K562 (cell line): Measurements from ENCODE around the gene STXBP6. TPM values are rescaled to one million over a fixed set of nuclear protein-coding genes. Genes with fewer than 3 reads are reported as not detected.

Experiments
- ATAC-seq: fragments of 200-7000 bp; cut with Tn5 transposase; 3 replicates; pipeline ENCODE4 v1.9.1; 2020; ENCODE audit warnings: moderate library complexity
- BruUV-seq: library from RNA; stranded (reverse); fragments of 400-500 nt; replicated peaks from 2 replicates; lab custom pipeline; 2021; lab: Mats Ljungman, UMichigan
- CTCF ChIA-PET: fragments of 300-600 bp; formaldehyde crosslinking; extraction: SDS; loops from one replicate; lab custom pipeline; 2021; ENCODE audit warnings: low intra/inter-chr PET ratio; lab: Yijun Ruan, JAX
- POLR2A ChIA-PET: fragments of 300-600, 350-650 bp; sonication (Branson Sonifier 250); formaldehyde crosslinking; extraction: SDS; loops from one replicate; lab custom pipeline; 2021; ENCODE audit warnings: antibody characterized with exemption, inconsistent platforms; lab: Yijun Ruan, JAX
- DNase-seq, 4 experiments: peaks; one replicate each; pipeline versions ENCODE4 v3.0.0 to v3.0.0-alpha.2; 2011 to 2018; ENCODE audit warnings: low spot score in 3 of 4, mixed read lengths in 3 of 4; ENCODE audit errors: extremely low read depth in 1 of 4
- FAIRE-seq: peaks from 2 replicates; lab custom pipeline; 2011; peaks lifted over from hg19 to GRCh38; lab: Jason Lieb, UNC
- H2AFZ ChIP-seq: 2 replicates; pipeline ENCODE4 v1.6.0; 2011; ENCODE audit warnings: low read depth, low read length, control low read depth, inconsistent platforms
- H3K27ac ChIP-seq: fragments of 200-600 bp; 3 replicates; pipeline ENCODE4 v1.8.0; 2011; ENCODE audit warnings: low read depth, mild to moderate bottlenecking, control low read depth, inconsistent platforms, low read length, moderate library complexity, mixed read lengths; ENCODE audit errors: extremely low read depth
- H3K27me3 ChIP-seq, 2 experiments: fragments of 300-600 bp in 1 of 2; 2 replicates in 1 of 2; 3 replicates in 1 of 2; pipeline versions ENCODE4 v1.6.0 to v1.8.0; 2011; ENCODE audit warnings: inconsistent platforms in 2 of 2, low read length in 2 of 2, mild to moderate bottlenecking in 1 of 2, mixed read lengths in 1 of 2, moderate library complexity in 1 of 2; ENCODE audit not compliant: control insufficient read depth in 2 of 2, insufficient read depth in 2 of 2
- H3K36me3 ChIP-seq: fragments of 300-600 bp; 3 replicates; pipeline ENCODE4 v1.8.0; 2011; ENCODE audit warnings: mild to moderate bottlenecking, low read length, inconsistent platforms; ENCODE audit not compliant: control insufficient read depth, insufficient read depth
- H3K4me1 ChIP-seq, 2 experiments: fragments of 200-600 bp in 1 of 2; replicated peaks in 1 of 2; 2 replicates in 1 of 2; 3 replicates in 1 of 2; pipeline versions ENCODE4 v1.5.1 to v1.8.0; 2011; ENCODE audit warnings: inconsistent platforms in 2 of 2, low read length in 2 of 2, mild to moderate bottlenecking in 1 of 2, mixed read lengths in 1 of 2, moderate library complexity in 1 of 2; ENCODE audit not compliant: control insufficient read depth in 2 of 2, insufficient read depth in 2 of 2
- H3K4me2 ChIP-seq: 2 replicates; pipeline ENCODE4 v1.6.1; 2011; ENCODE audit warnings: low read length, control low read depth, inconsistent platforms, mixed read lengths; ENCODE audit not compliant: insufficient read depth
- H3K4me3 ChIP-seq: fragments of 200-600 bp; sonication (generic), shearing (Covaris generic); 2 replicates; pipeline ENCODE4 v1.5.1; 2016; ENCODE audit warnings: control low read depth, inconsistent platforms
- H3K79me2 ChIP-seq: fragments of 200-600 bp; 3 replicates; pipeline ENCODE4 v1.8.0; 2011; ENCODE audit warnings: low read length, inconsistent platforms; ENCODE audit not compliant: control insufficient read depth, insufficient read depth
- H3K9ac ChIP-seq, 2 experiments: 2 replicates each; pipeline versions ENCODE4 v1.6.0 to v1.6.1; 2011; ENCODE audit warnings: low read depth in 2 of 2, low read length in 2 of 2, control low read depth in 1 of 2, inconsistent platforms in 1 of 2, mild to moderate bottlenecking in 1 of 2, mixed read lengths in 1 of 2; ENCODE audit not compliant: insufficient read depth in 1 of 2
- H3K9me1 ChIP-seq: one replicate; pipeline ENCODE4 v1.6.0; 2011; ENCODE audit warnings: inconsistent platforms, mild to moderate bottlenecking, low read length, moderate library complexity; ENCODE audit not compliant: control insufficient read depth, insufficient read depth
- H3K9me3 ChIP-seq: replicated peaks from 2 replicates; pipeline ENCODE4 v1.5.1; 2011; ENCODE audit warnings: low read depth, low read length, inconsistent platforms; ENCODE audit not compliant: control insufficient read depth, insufficient read depth
- H4K20me1 ChIP-seq: replicated peaks from 2 replicates; pipeline ENCODE4 v1.6.1; 2011; ENCODE audit warnings: low read length, inconsistent platforms, mixed read lengths; ENCODE audit not compliant: control insufficient read depth, insufficient read depth
- BMI1 ChIP-seq: fragments of 150-350 bp; IDR thresholded peaks from 2 replicates; pipeline ENCODE4 v1.6.1; 2014; ENCODE audit warnings: low read length
- ELF2 ChIP-seq: fragments of 250-450 bp; sonication (Bioruptor Pico); IDR thresholded peaks from 2 replicates; pipeline ENCODE4 v1.5.0; 2021; ENCODE audit warnings: mild to moderate bottlenecking
- ETS2 ChIP-seq: IDR thresholded peaks from 2 replicates; pipeline ENCODE4 v1.6.1; 2016; ENCODE audit warnings: borderline replicate concordance, missing genetic modification characterization, mild to moderate bottlenecking, moderate library complexity, missing compliant biosample characterization; ENCODE audit not compliant: poor library complexity, severe bottlenecking
- HDAC3 ChIP-seq: fragments of 450-650 bp; IDR thresholded peaks from 2 replicates; pipeline ENCODE4 v1.6.1; 2018; ENCODE audit warnings: borderline replicate concordance, mild to moderate bottlenecking, moderate library complexity; ENCODE audit not compliant: partially characterized antibody
- JUND ChIP-seq, 2 experiments: IDR thresholded peaks; 2 replicates in 1 of 2; 3 replicates in 1 of 2; pipeline ENCODE4 v1.6.1; 2011; ENCODE audit warnings: borderline replicate concordance in 2 of 2, low read depth in 2 of 2, low read length in 2 of 2, improper control_type of control experiment in 1 of 2, missing biosample characterization in 1 of 2, missing genetic modification characterization in 1 of 2, missing genetic modification reagents in 1 of 2
- KAT2B ChIP-seq: IDR thresholded peaks from one replicate; pipeline ENCODE4 v1.6.1; 2012; ENCODE audit warnings: low read depth, mild to moderate bottlenecking, control low read depth, inconsistent platforms, low read length, moderate library complexity
- MTA2 ChIP-seq: fragments of 450-650 bp; IDR thresholded peaks from 2 replicates; pipeline ENCODE4 v1.6.1; 2016; ENCODE audit warnings: low read depth
- POLR2AphosphoS2 ChIP-seq: IDR thresholded peaks from 2 replicates; pipeline ENCODE4 v1.6.1; 2012; ENCODE audit warnings: low read length, improper control_type of control experiment
- PURB ChIP-seq: sonication (generic); formaldehyde crosslinking; IDR thresholded peaks from 2 replicates; pipeline ENCODE4 v1.9.0; 2021; ENCODE audit warnings: low read depth, mild to moderate bottlenecking, missing genetic modification reagents
- RUNX1 ChIP-seq: sonication (generic); IDR thresholded peaks from 2 replicates; pipeline ENCODE4 v1.6.1; 2016; ENCODE audit warnings: antibody characterized with exemption, low read depth
- TCF7L2 ChIP-seq: fragments of 150-350 bp; IDR thresholded peaks from 2 replicates; pipeline ENCODE4 v1.6.1; 2016; ENCODE audit warnings: low read depth, mild to moderate bottlenecking, low read length, moderate library complexity
- U2AF2 ChIP-seq: fragments of 200-400 bp; formaldehyde crosslinking; optimal IDR thresholded peaks from 2 replicates; pipeline ENCODE3; 2017; ENCODE audit warnings: low read depth, mild to moderate bottlenecking, low read length
- in situ Hi-C: fragments of 300-500 bp; cut with MboI; formaldehyde crosslinking; loops from 4 replicates; pipeline ENCODE4 v1.15.0; 2018; ENCODE audit warnings: inconsistent platforms, mixed read lengths
- intact Hi-C: fragments of 100-400 bp; cut with micrococcal nuclease; formaldehyde crosslinking; loops from 2 replicates; pipeline ENCODE4 v1.14.2; 2022
- polyA plus RNA-seq, 8 experiments: library from polyadenylated mRNA; depleted of rRNA in 4 of 8; stranded (reverse) in 5 of 8; unstranded in 3 of 8; fragments of >200 nt; fragmentation: Nextera tagmentation in 2 of 8; fragmentation: Illumina TruSeq in 1 of 8; extraction: Ambion mirVana in 2 of 8; extraction: Trizol in 1 of 8; gene quantifications; 2 replicates each; pipeline versions ENCODE4 v1.2.1 to v1.2.3, GENCODE V29; 2011 to 2014; ENCODE audit warnings: inconsistent platforms in 1 of 8, missing spikeins in 1 of 8
- total RNA-seq, 7 experiments: library from RNA; depleted of rRNA in 6 of 7; stranded (reverse); fragments of >200 nt in 6 of 7; fragmentation: Illumina TruSeq in 2 of 7; extraction: Trizol in 2 of 7; gene quantifications; 2 replicates each; pipeline versions ENCODE4 v1.2.1 to v1.2.3, GENCODE V29; 2011 to 2021; ENCODE audit warnings: low replicate concordance in 1 of 7

Gene STXBP6
- total and polyA plus RNA-seq, 9 of the 15 experiments (the other 6 are each of a cell fraction or from before 2014, with no cell fraction given), result 0.27 to 0.89 (median 0.59) TPM

GRCh38 chr14:24889843-24890242, 160.1 kb downstream of the STXBP6 start:
- Histone ChIP-seq H3K4me2 (no peak overlapping the region), H3K9me3 (no peaks in the 10 kb centered on the region), H4K20me1 (no peaks in the 10 kb centered on the region), H3K27ac (no peak overlapping the region), H3K36me3 (no peaks in the 10 kb centered on the region), H3K9ac (no peak overlapping the region), H3K9me1 (no peaks in the 10 kb centered on the region), H3K4me1 (no peaks in the 10 kb centered on the region), H3K27me3 (no peaks in the 10 kb centered on the region), H3K79me2 (no peaks in the 10 kb centered on the region), H3K4me3 (no peak overlapping the region), H2AFZ (no peak overlapping the region)
- ChIA-PET CTCF (no interaction called here), POLR2A (no interaction called here)
- DNase-seq (no peak), ATAC-seq (no peak), FAIRE-seq (no peak)
- intact Hi-C loops, result no loop called here
- no peak for TF ChIP-seq KAT2B
- no peak for TF ChIP-seq ELF2 (CRISPR knock-in tag)
- no peak for TF ChIP-seq ETS2 (tag)
- TF ChIP-seq POLR2AphosphoS2, result no peak
- no peak for TF ChIP-seq U2AF2
- TF ChIP-seq HDAC3, result no peak
- TF ChIP-seq TCF7L2, result no peak
- no peak for TF ChIP-seq RUNX1
- no peak for TF ChIP-seq MTA2
- no peak for TF ChIP-seq JUND (IDR thresholded peaks at IDR 0.05; ENCODE audit: borderline replicate concordance, low read depth, low read length)
- no peak for TF ChIP-seq JUND (tag; IDR thresholded peaks at IDR 0.05; ENCODE audit: borderline replicate concordance, low read depth, low read length)
- TF ChIP-seq PURB (CRISPR knock-in tag), result no peak
- no peak for TF ChIP-seq BMI1
- BruUV-seq, result no TSS peak
- in situ Hi-C loops, result no loop called here
